Left lung (tissue), 10 donors: ENCODE measurements around the gene PRKN. TPM values are rescaled to one million over a fixed set of nuclear protein-coding genes. Genes with fewer than 3 reads are reported as not detected.

Source experiments
- ATAC-seq: fragments of 200-7000 bp; cut with Tn5 transposase; one replicate; pipeline ENCODE4 v1.9.1; 2020; ENCODE audit warnings: moderate library complexity
- DNase-seq, 4 donors: peaks; one replicate each; pipeline ENCODE4 v3.0.0-alpha.2; 2013 to 2020
- H3K27ac ChIP-seq, 2 donors: fragments of 200-600 bp; sonication (generic) in 1 of 2; one replicate each; pipeline versions ENCODE4 v1.5.0 to v1.8.0; 2020 to 2021
- H3K27me3 ChIP-seq, 2 donors: fragments of 200-600 bp; sonication (generic) in 1 of 2; one replicate each; pipeline versions ENCODE4 v1.5.0 to v1.8.0; 2020 to 2021
- H3K36me3 ChIP-seq, 2 donors: fragments of 200-600 bp; sonication (generic) in 1 of 2; one replicate each; pipeline versions ENCODE4 v1.5.0 to v1.8.0; 2020 to 2021
- H3K4me1 ChIP-seq, 2 donors: fragments of 200-600 bp; one replicate each; pipeline ENCODE4 v1.8.0; 2021
- H3K4me3 ChIP-seq, 2 donors: fragments of 200-600 bp; sonication (generic) in 1 of 2; one replicate each; pipeline versions ENCODE4 v1.5.0 to v1.8.0; 2020 to 2021; ENCODE audit warnings: mild to moderate bottlenecking in 1 of 2
- H3K9me3 ChIP-seq, 2 donors: fragments of 200-600 bp; sonication (generic) in 1 of 2; one replicate each; pipeline versions ENCODE4 v1.5.0 to v1.8.0; 2020 to 2021
- intact Hi-C, 2 donors: fragments of 100-400 bp; cut with DNase I; formaldehyde crosslinking; loops; one replicate each; pipeline versions ENCODE4 v1.11.2 to v1.14.2; 2022
- polyA plus RNA-seq, 6 donors: library from polyadenylated mRNA; unstranded; fragments of 120-200 nt; gene quantifications; one replicate each; pipeline ENCODE4 v1.2.1, GENCODE V29; 2013; ENCODE audit not compliant: insufficient read length in 6 of 6
- total RNA-seq, 2 donors: library from RNA; stranded (reverse); fragmentation: NEBNext Ultra II Directional; extraction: Animal tissue kit (Norgen Biotek cat#: 25700); gene quantifications; one replicate each; pipeline ENCODE4 v1.2.1, GENCODE V29; 2021
- TF ChIP-seq, protein P1 (sequence below), 2 donors: fragments of 200-600 bp; sonication (generic) in 1 of 2; IDR thresholded peaks; one replicate each; pipeline versions ENCODE4 v1.5.0 to v1.8.0; 2021; ENCODE audit warnings: antibody characterized with exemption in 2 of 2
- donor health status: DM: no; HTN: yes; CAD: no.
- donor health status: DM: no; HTN: no; CAD: no.

The PRKN gene
- total and polyA plus RNA-seq, 8 donors, result 1.9 to 4.3 (median 2.5) TPM

DNA sequence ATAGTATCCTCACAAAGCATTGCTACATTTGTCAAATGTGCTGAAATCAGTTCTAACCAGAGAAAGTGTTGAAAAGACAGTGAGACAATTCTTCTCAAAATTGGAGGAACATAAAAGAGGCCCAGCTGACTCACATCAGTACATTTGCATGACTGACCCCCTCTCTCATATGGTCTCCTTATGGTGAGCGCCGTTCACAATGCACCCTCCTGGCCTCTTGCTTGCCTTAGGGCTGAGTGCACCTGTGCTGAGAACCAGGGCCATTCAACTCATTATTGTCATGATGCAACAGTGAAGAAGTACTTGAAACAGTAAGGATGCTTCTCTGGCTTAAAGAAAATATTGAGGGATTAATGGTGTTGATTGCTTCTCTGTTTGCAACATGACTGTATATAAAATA lies 1078.5 kb downstream of the PRKN start:
- DNase-seq (no peak), ATAC-seq (no peak)
- Histone ChIP-seq H3K9me3 (peaks cover 0 to 2% of the 10 kb centered on the region in 2 donors), H3K27ac (no peak overlapping the region), H3K27me3 (no peaks in the 10 kb centered on the region), H3K4me1 (no peaks in the 10 kb centered on the region), H3K36me3 (no peaks in the 10 kb centered on the region), H3K4me3 (no peak overlapping the region)
- TF ChIP-seq, protein P1, sequence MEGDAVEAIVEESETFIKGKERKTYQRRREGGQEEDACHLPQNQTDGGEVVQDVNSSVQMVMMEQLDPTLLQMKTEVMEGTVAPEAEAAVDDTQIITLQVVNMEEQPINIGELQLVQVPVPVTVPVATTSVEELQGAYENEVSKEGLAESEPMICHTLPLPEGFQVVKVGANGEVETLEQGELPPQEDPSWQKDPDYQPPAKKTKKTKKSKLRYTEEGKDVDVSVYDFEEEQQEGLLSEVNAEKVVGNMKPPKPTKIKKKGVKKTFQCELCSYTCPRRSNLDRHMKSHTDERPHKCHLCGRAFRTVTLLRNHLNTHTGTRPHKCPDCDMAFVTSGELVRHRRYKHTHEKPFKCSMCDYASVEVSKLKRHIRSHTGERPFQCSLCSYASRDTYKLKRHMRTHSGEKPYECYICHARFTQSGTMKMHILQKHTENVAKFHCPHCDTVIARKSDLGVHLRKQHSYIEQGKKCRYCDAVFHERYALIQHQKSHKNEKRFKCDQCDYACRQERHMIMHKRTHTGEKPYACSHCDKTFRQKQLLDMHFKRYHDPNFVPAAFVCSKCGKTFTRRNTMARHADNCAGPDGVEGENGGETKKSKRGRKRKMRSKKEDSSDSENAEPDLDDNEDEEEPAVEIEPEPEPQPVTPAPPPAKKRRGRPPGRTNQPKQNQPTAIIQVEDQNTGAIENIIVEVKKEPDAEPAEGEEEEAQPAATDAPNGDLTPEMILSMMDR (IDR thresholded peaks at IDR 0.05), result no peak
- intact Hi-C loops, result no loop called here

DNA sequence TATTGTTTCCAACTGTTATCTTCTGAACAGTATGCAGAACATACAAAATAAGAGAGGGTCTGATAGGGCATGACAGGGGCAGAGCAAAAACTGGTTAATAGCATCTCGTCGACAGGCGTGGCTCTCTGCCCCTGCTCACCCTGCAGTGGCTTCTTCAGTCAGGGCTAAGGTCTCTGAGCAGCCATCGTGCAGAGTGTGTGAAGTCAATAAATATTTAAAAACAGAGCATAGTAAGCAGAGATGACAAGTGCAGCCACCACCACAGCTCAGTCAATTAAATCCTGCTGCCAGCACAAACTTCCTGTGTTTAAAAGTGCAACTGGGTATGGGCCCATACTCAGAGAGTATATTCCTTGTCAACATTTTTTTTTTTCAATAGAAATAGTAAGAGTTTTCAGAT lies 1080.3 kb downstream of the PRKN start:
- intact Hi-C loops, result no loop called here
- H3K9me3 ChIP-seq, result peaks cover 0 to 2% of the 10 kb centered on the region in 2 donors
- no peak overlapping the region for H3K4me3 ChIP-seq
- TF ChIP-seq, protein P1 (IDR thresholded peaks at IDR 0.05), result no peak
- no peak for ATAC-seq
- no peaks in the 10 kb centered on the region for H3K4me1 ChIP-seq
- no peaks in the 10 kb centered on the region for H3K36me3 ChIP-seq
- H3K27me3 ChIP-seq, result no peaks in the 10 kb centered on the region
- no peak overlapping the region for H3K27ac ChIP-seq
- no peak for DNase-seq

DNA sequence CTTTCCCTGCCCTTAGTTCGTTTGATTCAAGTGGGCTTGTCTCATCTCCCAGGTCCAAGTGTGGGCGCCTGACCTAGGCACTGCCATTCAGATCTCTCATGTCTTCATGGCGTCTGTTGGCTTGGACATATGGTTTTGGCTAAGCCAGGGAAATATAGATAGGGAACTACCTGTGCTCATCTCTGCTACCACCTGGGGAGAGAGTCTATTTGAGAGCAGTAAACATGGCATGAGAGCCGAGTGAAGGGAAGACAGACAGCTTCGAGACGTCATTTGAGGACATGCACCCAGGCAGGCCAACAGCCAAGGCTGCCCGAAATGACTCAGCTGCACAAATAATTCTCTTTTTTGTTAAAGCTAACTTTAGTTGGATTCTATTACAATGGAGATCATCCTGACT lies 1083.0 kb downstream of the PRKN start:
- TF ChIP-seq, protein P1 (IDR thresholded peaks at IDR 0.05), result no peak
- Histone ChIP-seq H3K4me3 (no peak overlapping the region), H3K9me3 (no peaks in the 10 kb centered on the region), H3K36me3 (no peaks in the 10 kb centered on the region), H3K4me1 (no peaks in the 10 kb centered on the region), H3K27ac (no peak overlapping the region), H3K27me3 (no peaks in the 10 kb centered on the region)
- intact Hi-C loops, result no loop called here
- DNase-seq (no peak), ATAC-seq (no peak)

DNA sequence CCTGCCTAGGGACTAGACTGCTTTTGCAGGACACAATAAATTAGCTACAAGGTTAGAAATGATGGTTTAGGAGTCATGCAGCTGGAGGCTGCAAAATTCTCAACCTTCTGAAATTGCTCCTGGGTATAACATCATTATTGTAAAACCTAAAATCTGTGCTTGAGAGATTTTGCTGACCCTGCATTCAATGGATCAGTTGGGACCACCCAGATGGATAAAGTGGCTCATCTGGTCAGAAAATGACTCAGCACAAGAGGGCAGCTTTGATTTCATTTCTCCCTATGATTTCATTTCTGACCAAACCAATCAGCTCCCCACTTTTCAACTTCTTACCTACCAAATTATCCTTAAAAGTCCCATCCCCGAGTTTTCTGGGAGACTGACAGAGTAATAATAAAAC lies 1086.4 kb downstream of the PRKN start:
- TF ChIP-seq, protein P1 (IDR thresholded peaks at IDR 0.05), result no peak
- H3K36me3 ChIP-seq, result no peaks in the 10 kb centered on the region
- intact Hi-C loops, result no loop called here
- H3K27me3 ChIP-seq, result no peaks in the 10 kb centered on the region
- no peak for DNase-seq
- H3K27ac ChIP-seq, result no peak overlapping the region
- no peak overlapping the region for H3K4me3 ChIP-seq
- peaks cover 0 to 11% of the 10 kb centered on the region in 2 donors for H3K9me3 ChIP-seq
- no peak for ATAC-seq
- H3K4me1 ChIP-seq, result no peaks in the 10 kb centered on the region

DNA sequence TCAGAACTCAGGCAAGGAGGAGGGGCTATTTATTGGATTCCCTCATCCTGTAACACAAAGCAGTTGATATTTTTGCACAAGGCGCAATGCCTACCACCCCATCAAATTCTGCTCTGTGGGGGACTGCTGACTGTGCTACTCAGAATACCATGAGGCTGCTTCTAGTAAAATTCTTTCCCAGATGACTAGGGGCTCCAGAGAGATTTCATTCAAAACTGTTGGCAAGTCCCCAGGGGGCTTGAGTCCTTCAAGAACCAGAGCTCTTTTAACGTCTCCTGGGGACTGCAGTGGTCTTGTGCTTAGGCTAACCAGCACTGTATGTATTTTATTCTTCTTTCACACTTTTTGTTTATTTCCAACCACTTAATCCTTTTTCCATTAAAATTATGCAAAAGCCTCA lies 1087.8 kb downstream of the PRKN start:
- H3K4me1 ChIP-seq, result no peaks in the 10 kb centered on the region
- TF ChIP-seq, protein P1 (IDR thresholded peaks at IDR 0.05), result no peak
- no peak for ATAC-seq
- no peak for DNase-seq
- no peak overlapping the region for H3K4me3 ChIP-seq
- no peaks in the 10 kb centered on the region for H3K36me3 ChIP-seq
- intact Hi-C loops, result no loop called here
- no peaks in the 10 kb centered on the region for H3K27me3 ChIP-seq
- no peak overlapping the region for H3K27ac ChIP-seq
- peaks cover 0 to 11% of the 10 kb centered on the region in 2 donors for H3K9me3 ChIP-seq
